SH-SY5Y (cell line): ENCODE results near the gene PVALB.

Experiments
- GATA2 ChIP-seq: IDR thresholded peaks from 2 replicates; pipeline ENCODE4 v1.6.1; 2011; ENCODE audit warnings: mild to moderate bottlenecking, low read depth, low read length
- GATA3 ChIP-seq: IDR thresholded peaks from 2 replicates; pipeline ENCODE4 v1.6.1; 2011; ENCODE audit warnings: low read depth, mild to moderate bottlenecking, low read length, moderate library complexity

- TF ChIP-seq GATA2, result no peak
- no peak for TF ChIP-seq GATA3
These were observed 56.0 kb downstream of the PVALB start for GRCh38 chr22:36760786-36761185.
